ENCODE data around the gene MYO5A.

Gene MYO5A

GRCh38 chr15:52415628-52416027, 113.1 kb downstream of the MYO5A start:
- DNase-seq = no peak

- DNase-seq = peak; percentile 67
Measured at GRCh38 chr15:52414936-52415335, 113.7 kb downstream of the MYO5A start.

GRCh38 chr15:52408823-52409222, 119.9 kb downstream of the MYO5A start:
- DNase-seq = no peak

GRCh38 chr15:52407374-52407773, 121.3 kb downstream of the MYO5A start:
- DNase-seq = no peak

GRCh38 chr15:52406601-52407000, 122.1 kb downstream of the MYO5A start:
- DNase-seq = no peak

- no peak for DNase-seq
Measured at GRCh38 chr15:52405856-52406255, 122.8 kb downstream of the MYO5A start.

GRCh38 chr15:52397118-52397517, 131.6 kb downstream of the MYO5A start:
- DNase-seq = no peak

GRCh38 chr15:52394118-52394517, 134.6 kb downstream of the MYO5A start:
- DNase-seq = no peak

- no peak for DNase-seq
Measured at GRCh38 chr15:52392008-52392687, 136.5 kb downstream of the MYO5A start.

- DNase-seq = no peak
Measured at GRCh38 chr15:52391069-52391468, 137.6 kb downstream of the MYO5A start.

- no peak for DNase-seq
Measured at GRCh38 chr15:52385670-52386069, 143.0 kb downstream of the MYO5A start.

GRCh38 chr15:52383100-52383588, 145.5 kb downstream of the MYO5A start:
- no peak for DNase-seq

- DNase-seq = no peak
Measured at GRCh38 chr15:52382647-52383046, 146.0 kb downstream of the MYO5A start.

GRCh38 chr15:52379395-52380106, 149.1 kb downstream of the MYO5A start:
- no peak for DNase-seq

- no peak for DNase-seq
Measured at GRCh38 chr15:52378746-52379394, 149.8 kb downstream of the MYO5A start.

GRCh38 chr15:52370010-52370409, 158.7 kb downstream of the MYO5A start:
- DNase-seq = no peak

- DNase-seq = no peak
Measured at GRCh38 chr15:52369455-52369854, 159.2 kb downstream of the MYO5A start.

- no peak for DNase-seq
Measured at GRCh38 chr15:52369030-52369429, 159.7 kb downstream of the MYO5A start.

GRCh38 chr15:52368402-52368801, 160.3 kb downstream of the MYO5A start:
- DNase-seq = no peak

GRCh38 chr15:52362497-52362896, 166.2 kb downstream of the MYO5A start:
- no peak for DNase-seq

GRCh38 chr15:52361975-52362494, 166.6 kb downstream of the MYO5A start:
- DNase-seq = no peak

- DNase-seq = no peak
Measured at GRCh38 chr15:52361494-52361893, 167.2 kb downstream of the MYO5A start.
